Sigmoid colon (tissue), 7 donors: ENCODE measurements around the gene UBR3. TPM values are rescaled to one million over a fixed set of nuclear protein-coding genes. Genes with fewer than 3 reads are reported as not detected.
A peak's percentile ranks its signal among the peaks of the same experiment; 100 is the strongest.

Experiments used
- DNase-seq: peaks from one replicate; pipeline ENCODE4 v3.0.0-alpha.2; 2019
- H3K27ac ChIP-seq, 4 donors: fragments of 200-600 bp; sonication (generic); one replicate each; pipeline ENCODE4 v1.5.1; 2016 to 2019; ENCODE audit warnings: mild to moderate bottlenecking in 1 of 4
- H3K27me3 ChIP-seq, 3 donors: fragments of 200-600 bp; sonication (generic); one replicate each; pipeline ENCODE4 v1.5.1; 2019; ENCODE audit warnings: mild to moderate bottlenecking in 1 of 3
- H3K36me3 ChIP-seq, 4 donors: fragments of 200-600 bp; sonication (generic); one replicate each; pipeline ENCODE4 v1.5.1; 2016 to 2019
- H3K4me1 ChIP-seq, 4 donors: fragments of 200-600 bp; sonication (generic); one replicate each; pipeline ENCODE4 v1.5.1; 2017 to 2019
- H3K4me3 ChIP-seq, 4 donors: fragments of 200-600 bp; sonication (generic); one replicate each; pipeline ENCODE4 v1.5.1; 2017 to 2019; ENCODE audit warnings: mild to moderate bottlenecking in 2 of 4, moderate library complexity in 1 of 4
- H3K9me3 ChIP-seq, 4 donors: fragments of 200-600 bp in 3 of 4; sonication (generic) in 3 of 4; one replicate each; pipeline versions ENCODE4 v1.5.1 to v1.6.1; 2013 to 2019
- EP300 ChIP-seq, 4 donors: sonication (generic); formaldehyde crosslinking; IDR thresholded peaks; one replicate each; pipeline ENCODE4 v1.6.1; 2017; ENCODE audit warnings: antibody characterized with exemption in 4 of 4
- POLR2A ChIP-seq, 2 donors: fragments of 450-650 bp; IDR thresholded peaks; one replicate each; pipeline ENCODE4 v1.6.1; 2016; ENCODE audit warnings: antibody characterized with exemption in 2 of 2, mild to moderate bottlenecking in 2 of 2, moderate library complexity in 2 of 2
- POLR2AphosphoS5 ChIP-seq, 4 donors: sonication (generic); formaldehyde crosslinking; IDR thresholded peaks; one replicate each; pipeline ENCODE4 v1.6.1; 2017; ENCODE audit warnings: antibody characterized with exemption in 4 of 4
- WGBS, 2 donors: extraction: QIAGEN DNeasy Blood & Tissue Kit; methylation state at CpG; one replicate each; pipeline ENCODE4 v1.1.7; 2013; 5-methylcytosine and 5-hydroxymethylcytosine counted together
- intact Hi-C: fragments of 100-400 bp; cut with DNase I; formaldehyde crosslinking; loops from one replicate; pipeline ENCODE4 v1.15.1; 2023
- polyA plus RNA-seq, 3 donors: library from polyadenylated mRNA; stranded (reverse); fragments of 200-250 nt; gene quantifications; one replicate each; pipeline ENCODE4 v1.2.3, GENCODE V29; 2013
- total RNA-seq, 4 donors: library from RNA; depleted of rRNA; stranded (reverse); fragments of >200 nt; gene quantifications; one replicate each; pipeline ENCODE4 v1.1.0, GENCODE V29; 2016
- TF ChIP-seq, protein P1 (sequence below), 4 experiments: fragments of 450-650 bp in 3 of 4; fragments of 200-600 bp in 1 of 4; IDR thresholded peaks; one replicate each; pipeline ENCODE4 v1.5.1; 2016 to 2019; ENCODE audit warnings: antibody characterized with exemption in 4 of 4, mild to moderate bottlenecking in 3 of 4, moderate library complexity in 2 of 4
- donor health status: healthy with polysubstance abuse.
- donor health status: Bipolar disorder and iron deficiency.
- donor health status: healthy.

UBR3 gene
- total and polyA plus RNA-seq, 7 donors: 4.2 to 101 (median 63.3) TPM

DNA sequence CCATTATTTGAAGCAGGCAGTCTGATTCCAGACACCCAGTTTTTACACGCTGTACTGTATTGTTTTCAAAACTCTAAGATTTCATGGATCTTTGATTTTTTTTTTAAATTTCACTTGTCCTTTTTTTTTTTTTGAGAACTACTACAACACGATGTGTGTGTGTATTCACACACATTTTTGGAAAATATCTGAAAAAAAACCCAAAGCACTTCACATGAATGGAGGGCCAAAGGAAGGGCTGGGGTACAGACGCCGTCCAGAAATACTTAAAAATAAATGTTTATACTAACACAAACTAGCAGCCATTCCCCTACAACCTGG is 28.9 kb upstream of the UBR3 start:
- H3K27ac ChIP-seq: peak overlapping the region; percentile 74 to 92 (median 89)
- no peak for DNase-seq
- TF ChIP-seq POLR2AphosphoS5 (IDR thresholded peaks at IDR 0.05) (no peak), POLR2A (IDR thresholded peaks at IDR 0.05) (no peak), EP300 (IDR thresholded peaks at IDR 0.05) (no peak)
- TF ChIP-seq, protein P1, sequence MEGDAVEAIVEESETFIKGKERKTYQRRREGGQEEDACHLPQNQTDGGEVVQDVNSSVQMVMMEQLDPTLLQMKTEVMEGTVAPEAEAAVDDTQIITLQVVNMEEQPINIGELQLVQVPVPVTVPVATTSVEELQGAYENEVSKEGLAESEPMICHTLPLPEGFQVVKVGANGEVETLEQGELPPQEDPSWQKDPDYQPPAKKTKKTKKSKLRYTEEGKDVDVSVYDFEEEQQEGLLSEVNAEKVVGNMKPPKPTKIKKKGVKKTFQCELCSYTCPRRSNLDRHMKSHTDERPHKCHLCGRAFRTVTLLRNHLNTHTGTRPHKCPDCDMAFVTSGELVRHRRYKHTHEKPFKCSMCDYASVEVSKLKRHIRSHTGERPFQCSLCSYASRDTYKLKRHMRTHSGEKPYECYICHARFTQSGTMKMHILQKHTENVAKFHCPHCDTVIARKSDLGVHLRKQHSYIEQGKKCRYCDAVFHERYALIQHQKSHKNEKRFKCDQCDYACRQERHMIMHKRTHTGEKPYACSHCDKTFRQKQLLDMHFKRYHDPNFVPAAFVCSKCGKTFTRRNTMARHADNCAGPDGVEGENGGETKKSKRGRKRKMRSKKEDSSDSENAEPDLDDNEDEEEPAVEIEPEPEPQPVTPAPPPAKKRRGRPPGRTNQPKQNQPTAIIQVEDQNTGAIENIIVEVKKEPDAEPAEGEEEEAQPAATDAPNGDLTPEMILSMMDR (IDR thresholded peaks at IDR 0.05): no peak
- H3K27me3 ChIP-seq: no peaks in the 10 kb centered on the region
- H3K9me3 ChIP-seq: no peaks in the 10 kb centered on the region
- H3K4me1 ChIP-seq: peaks cover 0 to 20% (median 11%) of the 10 kb centered on the region in 4 donors
- WGBS, 2 donors: 4 to 10% methylated on average over 4 of the region's 4 CpGs
- intact Hi-C loops: no loop called here
- H3K36me3 ChIP-seq: peaks cover 0 to 13% (median 3%) of the 10 kb centered on the region in 4 donors
- H3K4me3 ChIP-seq: peak overlapping the region; percentile 53 to 93 (median 72)

GRCh38 chr2:169798718-169799592 is 28.3 kb upstream of the UBR3 start, which contains the start of gene SSB:
TSS of gene SSB (plus strand) at chr2:169798871. CDS start at chr2:169800961, 2,090 bp downstream.
- H3K9me3 ChIP-seq: no peaks in the 10 kb centered on the region

DNA sequence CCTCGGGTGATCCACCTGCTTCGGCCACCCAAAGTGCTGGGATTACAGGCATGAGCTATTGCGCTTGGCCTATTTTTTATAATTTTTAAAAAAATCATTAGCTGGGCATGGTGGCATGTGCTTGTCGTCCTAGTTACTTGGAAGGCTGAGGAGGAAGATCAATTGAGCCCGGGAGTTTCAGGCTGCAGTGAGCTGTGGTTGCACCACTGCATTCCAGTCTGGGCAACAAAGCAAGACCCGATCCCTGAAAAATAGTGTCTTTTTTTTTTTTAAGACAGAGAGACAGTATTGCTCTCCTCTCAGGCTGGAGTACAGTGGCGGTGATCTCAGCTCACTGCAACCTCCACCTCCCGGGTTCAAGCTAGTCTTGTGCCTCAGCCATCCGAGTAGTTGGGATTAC is 23.8 kb upstream of the UBR3 start:
- peaks cover 21 to 57% (median 29%) of the 10 kb centered on the region in 4 donors for H3K36me3 ChIP-seq
- H3K27ac ChIP-seq: no peak overlapping the region
- H3K9me3 ChIP-seq: no peaks in the 10 kb centered on the region
- TF ChIP-seq, protein P1 (IDR thresholded peaks at IDR 0.05): no peak
- TF ChIP-seq POLR2A (IDR thresholded peaks at IDR 0.05) (no peak), POLR2AphosphoS5 (IDR thresholded peaks at IDR 0.05) (no peak), EP300 (IDR thresholded peaks at IDR 0.05) (no peak)
- H3K4me3 ChIP-seq: no peak overlapping the region
- intact Hi-C loops: no loop called here
- H3K4me1 ChIP-seq: peaks cover 0 to 20% (median 14%) of the 10 kb centered on the region in 4 donors
- no peak for DNase-seq
- H3K27me3 ChIP-seq: no peaks in the 10 kb centered on the region
- 95 to 96% methylated on average over 9 of the region's 9 CpGs for WGBS, 2 donors

More at GRCh38 chr2:169798718-169799592, 28.3 kb upstream of the UBR3 start, which contains the start of gene SSB:
- intact Hi-C loops: no loop called here
- peak; percentile 85 to 92 (median 89) for TF ChIP-seq POLR2AphosphoS5 (IDR thresholded peaks at IDR 0.05)
- TF ChIP-seq POLR2A (IDR thresholded peaks at IDR 0.05): peak; percentile 42 to 67
- TF ChIP-seq, protein P1 (IDR thresholded peaks at IDR 0.05): no peak
- no peak for TF ChIP-seq EP300 (IDR thresholded peaks at IDR 0.05)
- DNase-seq: peak; percentile 95
- WGBS, 2 donors: 0% methylated on average over 67 of the region's 67 CpGs
- peak within 1 kb of the TSS; percentile 53 to 93 (median 72) for H3K4me3 ChIP-seq
- H3K4me1 ChIP-seq: peaks cover 0 to 20% (median 14%) of the 10 kb centered on the region in 4 donors
- H3K36me3 ChIP-seq: peaks cover 0 to 13% (median 3%) of the 10 kb centered on the region in 4 donors
- peak within 1 kb of the TSS; percentile 74 to 92 (median 89) for H3K27ac ChIP-seq
- no peaks in the 10 kb centered on the region for H3K27me3 ChIP-seq

DNA sequence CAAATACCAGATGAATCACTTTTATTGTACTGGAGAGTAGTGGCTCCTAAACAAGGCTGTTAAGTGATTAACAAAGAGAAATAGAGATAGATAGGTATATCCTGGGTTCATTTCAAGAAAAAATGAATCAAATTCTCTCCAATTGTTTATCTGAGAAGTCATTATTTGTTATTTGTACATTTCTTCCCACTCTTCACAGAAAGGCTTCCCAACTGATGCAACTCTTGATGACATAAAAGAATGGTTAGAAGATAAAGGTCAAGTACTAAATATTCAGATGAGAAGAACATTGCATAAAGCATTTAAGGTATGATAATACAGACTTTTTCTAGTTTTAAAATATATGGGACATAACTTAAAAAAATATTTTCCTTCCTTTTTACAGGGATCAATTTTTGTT is 20.7 kb upstream of the UBR3 start:
- Histone ChIP-seq H3K4me1 (peaks cover 0 to 8% (median 5%) of the 10 kb centered on the region in 4 donors), H3K27me3 (no peaks in the 10 kb centered on the region), H3K27ac (no peak overlapping the region), H3K9me3 (no peaks in the 10 kb centered on the region), H3K36me3 (peaks cover 21 to 80% (median 51%) of the 10 kb centered on the region in 4 donors), H3K4me3 (no peak overlapping the region)
- TF ChIP-seq, protein P1 (IDR thresholded peaks at IDR 0.05): no peak
- no peak for TF ChIP-seq POLR2AphosphoS5 (IDR thresholded peaks at IDR 0.05)
- no peak for TF ChIP-seq POLR2A (IDR thresholded peaks at IDR 0.05)
- TF ChIP-seq EP300 (IDR thresholded peaks at IDR 0.05): no peak
- no peak for DNase-seq
- intact Hi-C loops: no loop called here
